Mesothelial cell of epicardium (in vitro differentiated cells): Measurements from ENCODE around the gene OR52K1. TPM values are rescaled to one million over a fixed set of nuclear protein-coding genes. Genes with fewer than 3 reads are reported as not detected.

Experiments
- DNase-seq, 2 experiments: peaks; one replicate each; pipeline ENCODE4 v3.0.0; 2021; ENCODE audit warnings: low spot score in 2 of 2; ENCODE audit not compliant: unreplicated experiment in 2 of 2
- H3K27ac Mint-ChIP-seq: 2 replicates; pipeline ENCODE4 v1.8.0; 2021; ENCODE audit warnings: mixed read lengths
- H3K27me3 Mint-ChIP-seq: 2 replicates; pipeline ENCODE4 v1.8.0; 2021; ENCODE audit warnings: low read depth, mixed read lengths
- H3K36me3 Mint-ChIP-seq: 2 replicates; pipeline ENCODE4 v1.8.0; 2021; ENCODE audit warnings: mixed read lengths
- H3K4me1 Mint-ChIP-seq: 2 replicates; pipeline ENCODE4 v1.8.0; 2021; ENCODE audit warnings: mixed read lengths
- H3K4me3 Mint-ChIP-seq: 2 replicates; pipeline ENCODE4 v1.8.0; 2021; ENCODE audit warnings: mild to moderate bottlenecking, moderate library complexity, mixed read lengths
- H3K9me3 Mint-ChIP-seq: 2 replicates; pipeline ENCODE4 v1.8.0; 2021; ENCODE audit warnings: mixed read lengths
- CTCF ChIP-seq: fragments of 200-600 bp; sonication (generic); IDR thresholded peaks from one replicate; pipeline ENCODE4 v1.5.0; 2021; ENCODE audit warnings: antibody characterized with exemption; ENCODE audit not compliant: unreplicated experiment
- total RNA-seq: library from RNA; stranded (reverse); gene quantifications from 3 replicates; pipeline ENCODE4 v1.2.1, GENCODE V29; 2021

Gene OR52K1
- total RNA-seq, 1 donor from 2014 or later = not detected

- H3K36me3 Mint-ChIP-seq = no peaks in the 10 kb centered on the region
- no peak overlapping the region for H3K27ac Mint-ChIP-seq
- TF ChIP-seq CTCF = no peak
- no peak overlapping the region for H3K4me3 Mint-ChIP-seq
- H3K4me1 Mint-ChIP-seq = peaks cover 26% of the 10 kb centered on the region
- no peak for DNase-seq
- H3K9me3 Mint-ChIP-seq = peaks cover 6% of the 10 kb centered on the region
- H3K27me3 Mint-ChIP-seq = no peaks in the 10 kb centered on the region
These were observed 11.0 kb downstream of the OR52K1 start for GRCh38 chr11:4493480-4493818.

GRCh38 chr11:4495487-4495886, 13.0 kb downstream of the OR52K1 start:
- Mint-ChIP-seq H3K27ac (no peak overlapping the region), H3K4me3 (no peak overlapping the region), H3K27me3 (no peaks in the 10 kb centered on the region)

GRCh38 chr11:4495986-4496385, 13.5 kb downstream of the OR52K1 start:
- Mint-ChIP-seq H3K27me3 (no peaks in the 10 kb centered on the region), H3K4me1 (peaks cover 26% of the 10 kb centered on the region), H3K4me3 (peak overlapping the region; percentile 29), H3K36me3 (no peaks in the 10 kb centered on the region), H3K27ac (peak overlapping the region; percentile 4), H3K9me3 (peaks cover 6% of the 10 kb centered on the region)
- TF ChIP-seq CTCF = no peak
- no peak for DNase-seq

More at GRCh38 chr11:4495487-4495886, 13.0 kb downstream of the OR52K1 start:
- Mint-ChIP-seq H3K4me1 (peaks cover 26% of the 10 kb centered on the region), H3K9me3 (peaks cover 6% of the 10 kb centered on the region), H3K36me3 (no peaks in the 10 kb centered on the region)
- no peak for TF ChIP-seq CTCF
- DNase-seq = no peak

- peaks cover 1% of the 10 kb centered on the region for H3K9me3 Mint-ChIP-seq
- no peaks in the 10 kb centered on the region for H3K36me3 Mint-ChIP-seq
- H3K27me3 Mint-ChIP-seq = no peaks in the 10 kb centered on the region
- peaks cover 26% of the 10 kb centered on the region for H3K4me1 Mint-ChIP-seq
- peak overlapping the region; percentile 29 for H3K4me3 Mint-ChIP-seq
- no peak for DNase-seq
- peak overlapping the region; percentile 27 for H3K27ac Mint-ChIP-seq
- TF ChIP-seq CTCF = no peak
These were observed 14.3 kb downstream of the OR52K1 start for GRCh38 chr11:4496557-4497248.

- no peak overlapping the region for H3K27ac Mint-ChIP-seq
- TF ChIP-seq CTCF = no peak
- DNase-seq = no peak
- no peaks in the 10 kb centered on the region for H3K36me3 Mint-ChIP-seq
- peaks cover 2% of the 10 kb centered on the region for H3K27me3 Mint-ChIP-seq
- no peaks in the 10 kb centered on the region for H3K4me1 Mint-ChIP-seq
- H3K9me3 Mint-ChIP-seq = peaks cover 15% of the 10 kb centered on the region
- no peak overlapping the region for H3K4me3 Mint-ChIP-seq
These were observed 26.4 kb downstream of the OR52K1 start for GRCh38 chr11:4508886-4509285.
